ENCODE measurements around the gene SUPV3L1. TPM values are rescaled to one million over a fixed set of nuclear protein-coding genes. Genes with fewer than 3 reads are reported as not detected.

The SUPV3L1 gene
- polyA plus RNA-seq, 6 donors from 2014 or later = 15.4 to 26.3 (median 21.5) TPM

Other genes starting within 250 kb of the SUPV3L1 start
- gene DDX21, start 224.1 kb upstream of the SUPV3L1 start, polyA plus RNA-seq (ENCODE audit: low read depth in 6 of 6) = 10 to 100 TPM; 10.8 to 18.3 (median 17.1) TPM
- 1 to 10 TPM in 5 of 6 donors, not detected in 1; 2.8 to 6.9 (median 4.4) TPM for gene KIFBP, start 191.4 kb upstream of the SUPV3L1 start, polyA plus RNA-seq (ENCODE audit: low read depth in 6 of 6)
- gene SRGN, start 92.1 kb upstream of the SUPV3L1 start, polyA plus RNA-seq (ENCODE audit: low read depth in 6 of 6) = 10 to 100 TPM; 25.2 to 40.7 (median 33.6) TPM
- gene VPS26A, start 56.1 kb upstream of the SUPV3L1 start, polyA plus RNA-seq (ENCODE audit: low read depth in 6 of 6) = 10 to 100 TPM; 23.1 to 32.8 (median 31.5) TPM
- not detected for gene HKDC1, start 40.1 kb downstream of the SUPV3L1 start, polyA plus RNA-seq (ENCODE audit: low read depth in 6 of 6)
- gene HK1, start 98.3 kb downstream of the SUPV3L1 start, polyA plus RNA-seq (ENCODE audit: low read depth in 6 of 6) = 10 to 100 TPM; 45.7 to 71.0 (median 59.3) TPM
- gene TACR2, start 236.7 kb downstream of the SUPV3L1 start, polyA plus RNA-seq (ENCODE audit: low read depth in 6 of 6) = under 1 TPM in 2 of 6 donors, not detected in 4; 0.34 to 0.38 TPM

Measured in naive B cell (primary cell).